ENCODE measurements around the gene PAQR6. TPM values are rescaled to one million over a fixed set of nuclear protein-coding genes. Genes with fewer than 3 reads are reported as not detected.
A peak's percentile ranks its signal among the peaks of the same experiment; 100 is the strongest.

The PAQR6 gene
- total RNA-seq, 6 experiments from 2014 or later = 0.45 to 0.65 (median 0.52) TPM

DNA sequence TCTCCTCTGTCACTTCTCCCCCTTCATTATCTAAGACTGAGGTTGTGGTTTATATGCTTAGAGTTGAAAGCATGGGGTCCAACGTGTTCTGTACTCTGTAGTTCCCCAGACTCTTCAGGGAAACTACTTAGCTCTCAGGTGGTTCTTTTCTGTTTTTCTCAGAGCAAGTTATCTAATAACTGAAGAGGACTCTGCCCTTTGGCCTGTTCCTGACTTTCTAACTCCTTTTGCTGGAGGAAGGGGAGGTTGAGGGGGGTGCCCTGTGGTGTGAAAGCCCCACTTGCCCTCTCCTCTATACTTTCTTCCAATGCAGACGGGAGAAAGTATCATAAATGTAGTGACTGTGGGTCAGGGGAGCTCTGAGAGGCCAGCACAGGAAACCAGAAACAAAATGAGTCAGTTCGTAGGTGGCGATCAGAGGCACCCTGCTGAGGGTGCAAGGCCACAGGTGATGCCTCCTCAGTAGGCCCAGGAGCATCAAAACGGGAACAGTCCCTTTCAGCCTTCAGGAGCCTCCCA, 49.0 kb downstream of the PAQR6 start:
- Mint-ChIP-seq H3K36me3 (ENCODE audit: low read depth) (peaks cover 28% of the 10 kb centered on the region), H3K27me3 (ENCODE audit: insufficient read depth) (no peaks in the 10 kb centered on the region), H3K4me3 (no peak overlapping the region), H3K27ac (no peak overlapping the region), H3K4me1 (ENCODE audit: low read depth) (peaks cover 27% of the 10 kb centered on the region), H3K9me3 (no peaks in the 10 kb centered on the region)
- TF ChIP-seq, protein P1, sequence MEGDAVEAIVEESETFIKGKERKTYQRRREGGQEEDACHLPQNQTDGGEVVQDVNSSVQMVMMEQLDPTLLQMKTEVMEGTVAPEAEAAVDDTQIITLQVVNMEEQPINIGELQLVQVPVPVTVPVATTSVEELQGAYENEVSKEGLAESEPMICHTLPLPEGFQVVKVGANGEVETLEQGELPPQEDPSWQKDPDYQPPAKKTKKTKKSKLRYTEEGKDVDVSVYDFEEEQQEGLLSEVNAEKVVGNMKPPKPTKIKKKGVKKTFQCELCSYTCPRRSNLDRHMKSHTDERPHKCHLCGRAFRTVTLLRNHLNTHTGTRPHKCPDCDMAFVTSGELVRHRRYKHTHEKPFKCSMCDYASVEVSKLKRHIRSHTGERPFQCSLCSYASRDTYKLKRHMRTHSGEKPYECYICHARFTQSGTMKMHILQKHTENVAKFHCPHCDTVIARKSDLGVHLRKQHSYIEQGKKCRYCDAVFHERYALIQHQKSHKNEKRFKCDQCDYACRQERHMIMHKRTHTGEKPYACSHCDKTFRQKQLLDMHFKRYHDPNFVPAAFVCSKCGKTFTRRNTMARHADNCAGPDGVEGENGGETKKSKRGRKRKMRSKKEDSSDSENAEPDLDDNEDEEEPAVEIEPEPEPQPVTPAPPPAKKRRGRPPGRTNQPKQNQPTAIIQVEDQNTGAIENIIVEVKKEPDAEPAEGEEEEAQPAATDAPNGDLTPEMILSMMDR (IDR thresholded peaks at IDR 0.05) = no peak
- no peak for DNase-seq

DNA sequence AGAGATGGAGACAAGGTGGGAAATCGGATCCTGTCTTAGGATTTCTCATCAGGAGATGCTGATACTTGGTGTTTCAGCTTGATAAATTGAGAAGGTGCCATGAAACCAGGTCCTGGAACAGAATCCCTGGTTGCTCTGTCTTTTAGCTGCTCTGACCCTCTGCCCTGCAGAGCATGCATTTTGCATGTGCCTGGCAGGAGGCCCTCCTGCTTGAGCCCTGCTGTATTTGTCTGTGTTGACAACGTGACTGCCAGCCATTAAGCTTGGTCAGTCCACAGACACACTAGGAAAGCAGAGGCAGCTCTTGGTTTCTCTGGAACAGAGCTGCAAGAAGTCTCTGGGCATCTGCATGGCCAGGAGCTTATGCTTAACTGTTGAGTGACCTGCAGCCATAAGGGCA, 51.4 kb downstream of the PAQR6 start:
- no peak overlapping the region for H3K4me3 Mint-ChIP-seq
- no peak for DNase-seq
- TF ChIP-seq, protein P1 (IDR thresholded peaks at IDR 0.05) = no peak
- H3K9me3 Mint-ChIP-seq = no peaks in the 10 kb centered on the region
- H3K27me3 Mint-ChIP-seq (ENCODE audit: insufficient read depth) = no peaks in the 10 kb centered on the region
- H3K36me3 Mint-ChIP-seq (ENCODE audit: low read depth) = peaks cover 28% of the 10 kb centered on the region
- peaks cover 38% of the 10 kb centered on the region for H3K4me1 Mint-ChIP-seq (ENCODE audit: low read depth)
- H3K27ac Mint-ChIP-seq = no peak overlapping the region

DNA sequence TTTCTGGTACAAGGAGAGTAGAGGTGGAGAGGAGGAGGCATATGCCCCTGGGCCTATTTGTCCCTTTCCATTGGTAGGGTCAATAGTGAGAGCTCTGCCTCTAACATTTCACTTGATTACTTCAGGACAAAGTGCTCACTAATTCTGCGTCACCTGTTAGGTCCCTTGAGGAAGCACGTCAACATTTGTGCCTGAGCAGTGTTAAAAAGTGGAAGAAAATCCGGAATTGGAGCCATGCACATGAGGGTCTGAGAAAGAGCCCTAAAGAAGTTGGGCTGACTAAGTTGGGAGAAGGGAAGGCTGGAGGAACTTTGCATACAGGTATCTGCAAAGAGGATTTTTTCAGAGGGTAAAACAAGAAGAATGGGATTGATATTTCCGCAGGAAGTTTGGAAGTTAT, 52.0 kb downstream of the PAQR6 start:
- DNase-seq = no peak
- no peaks in the 10 kb centered on the region for H3K27me3 Mint-ChIP-seq (ENCODE audit: insufficient read depth)
- H3K4me3 Mint-ChIP-seq = peak overlapping the region; percentile 52
- H3K9me3 Mint-ChIP-seq = no peaks in the 10 kb centered on the region
- H3K4me1 Mint-ChIP-seq (ENCODE audit: low read depth) = peaks cover 38% of the 10 kb centered on the region
- TF ChIP-seq, protein P1 (IDR thresholded peaks at IDR 0.05) = no peak
- peaks cover 28% of the 10 kb centered on the region for H3K36me3 Mint-ChIP-seq (ENCODE audit: low read depth)
- 0 out of 2 replicates have a peak overlapping the region, but pooled peaks have one; percentile 18 for H3K27ac Mint-ChIP-seq

DNA sequence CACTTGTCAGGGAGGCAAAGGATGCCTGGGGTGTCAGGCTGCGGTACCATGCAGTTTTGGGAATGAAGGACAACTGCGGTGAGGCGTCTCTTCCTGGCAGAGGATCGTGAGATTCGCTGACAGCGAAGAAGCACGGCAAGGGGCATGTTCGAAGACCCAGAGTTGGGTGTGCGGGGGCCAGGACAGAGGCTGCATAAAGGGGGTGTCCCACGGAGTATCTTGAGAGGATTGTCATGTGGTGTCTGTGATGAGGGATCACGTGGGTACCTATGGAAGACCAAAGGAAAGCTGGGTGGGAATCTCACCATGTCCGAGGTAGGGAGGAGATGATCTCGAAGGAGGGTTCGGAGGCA, 53.6 kb downstream of the PAQR6 start:
- Mint-ChIP-seq H3K4me1 (ENCODE audit: low read depth) (peaks cover 33% of the 10 kb centered on the region), H3K9me3 (no peaks in the 10 kb centered on the region), H3K4me3 (peak overlapping the region; percentile 99), H3K36me3 (ENCODE audit: low read depth) (peaks cover 17% of the 10 kb centered on the region), H3K27ac (peak overlapping the region; percentile 90), H3K27me3 (ENCODE audit: insufficient read depth) (no peaks in the 10 kb centered on the region)
- DNase-seq = no peak
- TF ChIP-seq, protein P1 (IDR thresholded peaks at IDR 0.05) = no peak

DNA sequence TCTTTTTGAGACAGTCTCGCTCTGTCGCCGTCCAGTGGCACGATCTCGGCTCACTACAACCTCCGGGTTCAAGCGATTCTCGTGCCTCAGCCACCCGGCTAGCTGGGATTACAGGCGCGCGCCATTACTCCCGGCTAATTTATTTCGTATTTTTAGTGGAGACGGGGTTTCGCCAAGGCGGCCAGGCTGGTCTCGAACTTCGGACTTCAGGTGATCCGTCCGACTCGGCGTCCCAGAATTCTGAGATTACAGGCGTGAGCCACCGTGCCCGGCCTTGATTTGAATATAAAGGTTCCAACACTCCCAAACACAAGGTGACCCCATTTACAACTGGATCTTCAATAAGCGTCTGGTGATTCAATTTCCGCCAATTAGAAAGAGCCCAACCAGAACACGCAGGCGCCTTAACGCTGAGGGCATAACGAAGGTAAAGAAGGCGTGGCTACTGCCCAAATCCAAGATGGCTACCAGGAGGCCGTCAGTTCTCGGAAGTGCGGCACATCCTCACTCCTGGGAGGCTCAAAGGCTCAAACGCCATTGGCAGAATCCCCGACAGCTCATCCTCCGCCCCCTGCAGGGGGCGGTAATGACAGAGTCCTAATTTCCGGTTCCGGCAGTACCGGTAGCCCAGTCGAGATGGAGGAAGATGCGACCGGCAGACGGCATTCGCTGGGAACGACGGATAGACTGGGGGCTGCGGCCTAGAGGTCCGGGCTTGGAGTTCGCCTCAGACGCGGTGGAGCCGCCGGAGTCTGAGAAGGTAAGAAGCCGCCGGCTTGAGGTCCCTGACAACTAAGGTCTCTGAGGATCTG, 54.2 kb downstream of the PAQR6 start, which contains the start of gene SLC25A44:
Gene SLC25A44 (plus strand): TSS at position 617 of the 812 bp plus-strand sequence. CDS start 5,744 bp downstream, outside the sequence.
- DNase-seq = peak; percentile 99
- TF ChIP-seq, protein P1 (IDR thresholded peaks at IDR 0.05) = peak; percentile 89
- Mint-ChIP-seq H3K4me1 (ENCODE audit: low read depth) (peaks cover 33% of the 10 kb centered on the region), H3K4me3 (peak within 1 kb of the TSS; percentile 99), H3K9me3 (no peaks in the 10 kb centered on the region), H3K36me3 (ENCODE audit: low read depth) (peaks cover 15% of the 10 kb centered on the region), H3K27ac (peak within 1 kb of the TSS; percentile 90), H3K27me3 (ENCODE audit: insufficient read depth) (peaks cover 1% of the 10 kb centered on the region; the same call in 1 of the 2 replicates)

Other genes with a start within 250 kb of the PAQR6 start
- gene SSR2, start 227.1 kb downstream of the PAQR6 start, total RNA-seq (2021; fragmentation: NEBNext Ultra II Directional; extraction: Animal tissue kit (Norgen Biotek cat#: 25700)) = 100 to 1,000 TPM; 341 to 419 (median 374) TPM
- gene UBQLN4, start 194.3 kb downstream of the PAQR6 start, total RNA-seq (2021; fragmentation: NEBNext Ultra II Directional; extraction: Animal tissue kit (Norgen Biotek cat#: 25700)) = 10 to 100 TPM; 31.6 to 36.0 (median 32.9) TPM
- 10 to 100 TPM; 48.5 to 73.6 (median 62.5) TPM for gene LAMTOR2, start 193.3 kb downstream of the PAQR6 start, total RNA-seq (2021; fragmentation: NEBNext Ultra II Directional; extraction: Animal tissue kit (Norgen Biotek cat#: 25700))
- not detected for gene RAB25, start 186.9 kb downstream of the PAQR6 start, total RNA-seq (2021; fragmentation: NEBNext Ultra II Directional; extraction: Animal tissue kit (Norgen Biotek cat#: 25700))
- gene MEX3A, start 165.6 kb downstream of the PAQR6 start, total RNA-seq (2021; fragmentation: NEBNext Ultra II Directional; extraction: Animal tissue kit (Norgen Biotek cat#: 25700)) = 1 to 10 TPM; 1.4 to 3.1 (median 2.2) TPM
- 1,000 to 10,000 TPM; 1,238 to 1,664 (median 1,535) TPM for gene LMNA, start 133.3 kb downstream of the PAQR6 start, total RNA-seq (2021; fragmentation: NEBNext Ultra II Directional; extraction: Animal tissue kit (Norgen Biotek cat#: 25700))
- gene SEMA4A, start 94.5 kb downstream of the PAQR6 start, total RNA-seq (2021; fragmentation: NEBNext Ultra II Directional; extraction: Animal tissue kit (Norgen Biotek cat#: 25700)) = 1 to 10 TPM in 2 of 6 experiments, under 1 TPM in 4; 0.71 to 1.1 (median 0.83) TPM
- 10 to 100 TPM; 19.6 to 25.2 (median 23.4) TPM for gene SLC25A44, start 54.0 kb downstream of the PAQR6 start, total RNA-seq (2021; fragmentation: NEBNext Ultra II Directional; extraction: Animal tissue kit (Norgen Biotek cat#: 25700))
- 10 to 100 TPM; 32.7 to 41.0 (median 39.5) TPM for gene PMF1, start 35.0 kb downstream of the PAQR6 start, total RNA-seq (2021; fragmentation: NEBNext Ultra II Directional; extraction: Animal tissue kit (Norgen Biotek cat#: 25700))
- gene BGLAP, start 5.9 kb downstream of the PAQR6 start, total RNA-seq (2021; fragmentation: NEBNext Ultra II Directional; extraction: Animal tissue kit (Norgen Biotek cat#: 25700)) = under 1 TPM in 2 of 6 experiments, not detected in 4; 0.40 to 0.62 TPM
- 10 to 100 TPM; 46.8 to 56.5 (median 50.6) TPM for gene SMG5, start 34.8 kb upstream of the PAQR6 start, total RNA-seq (2021; fragmentation: NEBNext Ultra II Directional; extraction: Animal tissue kit (Norgen Biotek cat#: 25700))
- 1 to 10 TPM; 2.0 to 2.7 (median 2.1) TPM for gene TMEM79, start 36.3 kb upstream of the PAQR6 start, total RNA-seq (2021; fragmentation: NEBNext Ultra II Directional; extraction: Animal tissue kit (Norgen Biotek cat#: 25700))
- gene GLMP, start 47.6 kb upstream of the PAQR6 start, total RNA-seq (2021; fragmentation: NEBNext Ultra II Directional; extraction: Animal tissue kit (Norgen Biotek cat#: 25700)) = 10 to 100 TPM; 50.8 to 91.8 (median 87.4) TPM
- gene VHLL, start 51.3 kb upstream of the PAQR6 start, total RNA-seq (2021; fragmentation: NEBNext Ultra II Directional; extraction: Animal tissue kit (Norgen Biotek cat#: 25700)) = not detected
- gene CCT3, start 90.2 kb upstream of the PAQR6 start, total RNA-seq (2021; fragmentation: NEBNext Ultra II Directional; extraction: Animal tissue kit (Norgen Biotek cat#: 25700)) = 100 to 1,000 TPM; 306 to 382 (median 317) TPM
- gene TSACC, start 90.5 kb upstream of the PAQR6 start, total RNA-seq (2021; fragmentation: NEBNext Ultra II Directional; extraction: Animal tissue kit (Norgen Biotek cat#: 25700)) = under 1 TPM; 0.48 to 0.99 (median 0.70) TPM
- not detected for gene RHBG, start 121.2 kb upstream of the PAQR6 start, total RNA-seq (2021; fragmentation: NEBNext Ultra II Directional; extraction: Animal tissue kit (Norgen Biotek cat#: 25700))